ENCODE results near the gene PSMD13.

DNA sequence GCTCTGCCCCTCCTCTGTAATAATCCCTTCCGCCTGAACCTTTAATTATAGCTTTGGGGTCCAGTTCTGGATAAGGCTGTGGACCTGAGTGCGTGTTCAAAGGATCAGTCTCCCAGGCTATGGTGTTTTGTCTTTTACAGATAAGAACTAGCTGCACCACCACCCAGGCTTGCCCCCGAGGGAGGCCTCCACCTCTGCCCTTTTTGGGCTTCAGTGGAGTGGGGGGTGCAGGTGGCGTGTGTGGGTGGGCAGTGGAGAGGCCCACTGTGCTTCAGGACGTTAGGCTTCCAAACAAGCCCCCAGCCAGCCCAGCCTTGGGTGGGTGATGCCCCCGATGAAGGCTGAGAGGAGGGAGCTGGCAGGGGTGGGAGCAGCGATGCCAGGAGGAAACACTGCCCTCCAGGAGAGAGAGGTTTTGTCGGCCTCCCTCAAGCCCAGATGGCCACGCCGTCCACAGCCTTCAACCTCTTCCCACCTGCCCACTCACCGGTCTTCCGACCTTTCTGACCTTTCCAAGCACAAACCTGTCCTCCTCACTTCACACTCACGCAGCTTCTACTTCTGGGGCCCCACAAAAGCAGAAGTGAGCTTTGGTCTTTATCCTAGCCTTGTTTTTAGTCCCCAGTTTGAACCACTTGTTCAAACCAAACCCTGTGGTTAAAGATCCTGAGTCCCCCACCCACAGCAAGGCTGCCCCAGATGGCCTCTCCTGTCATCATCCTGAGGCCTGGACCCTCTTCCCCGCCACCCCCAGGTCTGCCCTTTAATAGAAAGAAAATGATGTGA, 20.4 kb downstream of the PSMD13 start:
- no peak for TF ChIP-seq CTCF (optimal IDR thresholded peaks at IDR 0.05 in 1 of 3, IDR thresholded peaks at IDR 0.05 in 1 of 3, conservative IDR thresholded peaks at IDR 0.05 in 1 of 3; ENCODE audit: extremely low read depth in 1 of 3, insufficient read depth in 2 of 3, low read length in 3 of 3)
- TF ChIP-seq EZH2 (IDR thresholded peaks at IDR 0.05; ENCODE audit: low read length), result no peak

Data from keratinocyte (primary cell).